DOHH2 (cell line): ENCODE data around the gene RBMS3.

ENCODE experiments used
- H3F3A ChIP-seq: fragments of 200-600 bp; sonication (generic), shearing (Covaris generic); 2 replicates; pipeline ENCODE4 v1.6.0; 2016; ENCODE audit warnings: antibody characterized with exemption, mild to moderate bottlenecking; ENCODE audit not compliant: control insufficient read depth, insufficient read depth
- H3K27ac ChIP-seq: fragments of 200-600 bp; sonication (generic); 2 replicates; pipeline ENCODE4 v1.5.1; 2014; ENCODE audit warnings: low read depth, mild to moderate bottlenecking, low read length, moderate library complexity
- H3K27me3 ChIP-seq: fragments of 200-600 bp; sonication (generic); 2 replicates; pipeline ENCODE4 v1.6.1; 2014; ENCODE audit warnings: mild to moderate bottlenecking, low read length, mixed read lengths; ENCODE audit not compliant: control insufficient read depth
- H3K36me3 ChIP-seq: fragments of 200-600 bp; sonication (generic); 2 replicates; pipeline ENCODE4 v1.6.1; 2014; ENCODE audit warnings: mild to moderate bottlenecking, low read length, moderate library complexity, mixed read lengths; ENCODE audit not compliant: control insufficient read depth
- H3K4me1 ChIP-seq: fragments of 200-600 bp; sonication (generic); 2 replicates; pipeline ENCODE4 v1.6.1; 2014; ENCODE audit warnings: mild to moderate bottlenecking, low read length, mixed read lengths; ENCODE audit not compliant: control insufficient read depth
- H3K4me2 ChIP-seq: fragments of 200-600 bp; sonication (generic); 2 replicates; pipeline ENCODE4 v1.6.0; 2014; ENCODE audit warnings: mild to moderate bottlenecking, low read length, moderate library complexity
- H3K4me3 ChIP-seq: fragments of 200-600 bp; sonication (generic); 2 replicates; pipeline ENCODE4 v1.5.1; 2014; ENCODE audit warnings: mild to moderate bottlenecking, low read length, mixed read lengths
- H3K79me2 ChIP-seq: fragments of 200-600 bp; sonication (generic); 2 replicates; pipeline ENCODE4 v1.6.1; 2014; ENCODE audit warnings: mild to moderate bottlenecking, low read length, mixed read lengths; ENCODE audit not compliant: control insufficient read depth
- H3K9me2 ChIP-seq: fragments of 200-600 bp; sonication (generic); replicated peaks from 2 replicates; pipeline ENCODE4 v1.6.1; 2014; ENCODE audit warnings: mild to moderate bottlenecking, low read length, mixed read lengths; ENCODE audit not compliant: control insufficient read depth
- H3K9me3 ChIP-seq: fragments of 200-600 bp; sonication (generic); 2 replicates; pipeline ENCODE4 v1.6.1; 2014; ENCODE audit warnings: antibody characterized with exemption, low read length, mixed read lengths; ENCODE audit not compliant: control insufficient read depth, insufficient read depth
- H4K20me1 ChIP-seq: fragments of 200-600 bp; sonication (generic); 2 replicates; pipeline ENCODE4 v1.6.0; 2014; ENCODE audit warnings: low read depth, mild to moderate bottlenecking, antibody characterized with exemption, low read length, moderate library complexity; ENCODE audit not compliant: control insufficient read depth, insufficient read depth
- EZH2phosphoT487 ChIP-seq: fragments of 200-600 bp; sonication (generic); IDR thresholded peaks from 2 replicates; pipeline ENCODE4 v1.6.1; 2017; ENCODE audit warnings: borderline replicate concordance, mild to moderate bottlenecking, antibody characterized with exemption, low read length, moderate library complexity, mixed read lengths
- TF ChIP-seq, protein P1 (sequence below): fragments of 200-600 bp; sonication (generic); IDR thresholded peaks from one replicate; pipeline ENCODE4 v1.5.1; 2014; ENCODE audit warnings: antibody characterized with exemption, mild to moderate bottlenecking, low read depth, low read length; ENCODE audit not compliant: poor library complexity, severe bottlenecking

RBMS3 gene

DNA sequence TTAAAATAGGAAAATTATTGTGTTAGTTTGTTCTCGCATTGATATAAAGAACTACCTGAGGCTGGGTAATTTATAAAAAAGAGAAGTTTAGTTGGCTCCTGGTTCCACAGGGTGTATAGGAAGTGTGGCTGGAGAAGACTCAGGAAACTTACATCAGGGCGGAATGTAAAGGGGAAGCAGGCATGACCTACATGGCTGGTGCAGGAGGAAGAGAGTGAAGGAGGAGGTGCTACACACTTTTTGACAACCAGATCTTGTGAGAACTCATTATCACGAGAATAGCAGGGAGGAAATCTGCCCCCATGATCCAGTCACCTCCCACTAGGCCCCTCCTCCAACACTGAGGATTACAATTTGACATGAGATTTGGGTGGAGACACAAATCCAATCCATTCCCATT lies 490.7 kb downstream of the RBMS3 start:
- H3K27me3 ChIP-seq = no peaks in the 10 kb centered on the region
- H3K79me2 ChIP-seq = no peaks in the 10 kb centered on the region
- no peaks in the 10 kb centered on the region for H3K4me1 ChIP-seq
- H3K36me3 ChIP-seq = no peaks in the 10 kb centered on the region
- H3F3A ChIP-seq = no peaks in the 10 kb centered on the region
- H3K4me2 ChIP-seq = no peak overlapping the region
- H4K20me1 ChIP-seq = no peaks in the 10 kb centered on the region
- H3K4me3 ChIP-seq = no peak overlapping the region
- TF ChIP-seq, protein P1, sequence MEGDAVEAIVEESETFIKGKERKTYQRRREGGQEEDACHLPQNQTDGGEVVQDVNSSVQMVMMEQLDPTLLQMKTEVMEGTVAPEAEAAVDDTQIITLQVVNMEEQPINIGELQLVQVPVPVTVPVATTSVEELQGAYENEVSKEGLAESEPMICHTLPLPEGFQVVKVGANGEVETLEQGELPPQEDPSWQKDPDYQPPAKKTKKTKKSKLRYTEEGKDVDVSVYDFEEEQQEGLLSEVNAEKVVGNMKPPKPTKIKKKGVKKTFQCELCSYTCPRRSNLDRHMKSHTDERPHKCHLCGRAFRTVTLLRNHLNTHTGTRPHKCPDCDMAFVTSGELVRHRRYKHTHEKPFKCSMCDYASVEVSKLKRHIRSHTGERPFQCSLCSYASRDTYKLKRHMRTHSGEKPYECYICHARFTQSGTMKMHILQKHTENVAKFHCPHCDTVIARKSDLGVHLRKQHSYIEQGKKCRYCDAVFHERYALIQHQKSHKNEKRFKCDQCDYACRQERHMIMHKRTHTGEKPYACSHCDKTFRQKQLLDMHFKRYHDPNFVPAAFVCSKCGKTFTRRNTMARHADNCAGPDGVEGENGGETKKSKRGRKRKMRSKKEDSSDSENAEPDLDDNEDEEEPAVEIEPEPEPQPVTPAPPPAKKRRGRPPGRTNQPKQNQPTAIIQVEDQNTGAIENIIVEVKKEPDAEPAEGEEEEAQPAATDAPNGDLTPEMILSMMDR = no peak
- no peak for TF ChIP-seq EZH2phosphoT487
- H3K27ac ChIP-seq = no peak overlapping the region
- H3K9me2 ChIP-seq = no peaks in the 10 kb centered on the region
- no peaks in the 10 kb centered on the region for H3K9me3 ChIP-seq

- no peak overlapping the region for H3K27ac ChIP-seq
- no peaks in the 10 kb centered on the region for H3K9me2 ChIP-seq
- no peaks in the 10 kb centered on the region for H4K20me1 ChIP-seq
- H3F3A ChIP-seq = no peaks in the 10 kb centered on the region
- no peak overlapping the region for H3K4me2 ChIP-seq
- H3K36me3 ChIP-seq = no peaks in the 10 kb centered on the region
- H3K79me2 ChIP-seq = no peaks in the 10 kb centered on the region
- TF ChIP-seq, protein P1 = no peak
- no peak for TF ChIP-seq EZH2phosphoT487
- H3K4me1 ChIP-seq = no peaks in the 10 kb centered on the region
- no peak overlapping the region for H3K4me3 ChIP-seq
- H3K9me3 ChIP-seq = no peaks in the 10 kb centered on the region
- no peaks in the 10 kb centered on the region for H3K27me3 ChIP-seq
These were observed 491.6 kb downstream of the RBMS3 start for GRCh38 chr3:29772436-29772835.

- Histone ChIP-seq H3K27me3 (no peaks in the 10 kb centered on the region), H3K36me3 (no peaks in the 10 kb centered on the region), H3K9me3 (no peaks in the 10 kb centered on the region), H4K20me1 (no peaks in the 10 kb centered on the region), H3K79me2 (no peaks in the 10 kb centered on the region), H3K4me3 (no peak overlapping the region), H3K9me2 (no peaks in the 10 kb centered on the region), H3K4me1 (no peaks in the 10 kb centered on the region), H3K27ac (no peak overlapping the region), H3K4me2 (no peak overlapping the region), H3F3A (no peaks in the 10 kb centered on the region)
- TF ChIP-seq, protein P1 = no peak
- no peak for TF ChIP-seq EZH2phosphoT487
These were observed 492.6 kb downstream of the RBMS3 start for GRCh38 chr3:29773481-29773880.

DNA sequence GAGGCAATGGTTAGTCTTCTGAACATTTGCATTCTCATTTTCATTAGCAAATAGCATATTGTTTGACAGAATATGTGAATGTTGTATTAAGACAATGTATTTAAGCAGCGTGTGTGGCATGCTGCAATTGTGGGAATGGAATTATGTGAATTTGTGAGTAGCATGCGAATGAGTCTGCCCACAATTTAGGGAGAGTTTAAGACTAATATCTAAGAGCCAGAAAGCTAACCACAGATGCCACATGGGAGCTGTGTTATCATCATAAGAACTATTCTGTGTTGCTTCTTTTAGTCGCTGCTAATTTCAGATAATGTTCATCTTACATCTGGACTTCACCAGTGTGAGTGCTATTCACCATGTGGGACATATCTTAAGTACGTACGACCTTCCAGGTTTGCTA lies 494.5 kb downstream of the RBMS3 start:
- Histone ChIP-seq H3K27ac (no peak overlapping the region), H3K4me2 (no peak overlapping the region), H3K4me3 (no peak overlapping the region), H3K27me3 (no peaks in the 10 kb centered on the region), H3F3A (no peaks in the 10 kb centered on the region), H3K79me2 (no peaks in the 10 kb centered on the region), H3K9me3 (no peaks in the 10 kb centered on the region), H3K9me2 (no peaks in the 10 kb centered on the region), H3K4me1 (no peaks in the 10 kb centered on the region), H3K36me3 (no peaks in the 10 kb centered on the region), H4K20me1 (no peaks in the 10 kb centered on the region)
- TF ChIP-seq EZH2phosphoT487 = no peak
- TF ChIP-seq, protein P1 = no peak
